Subcutaneous abdominal adipose tissue (tissue), 5 donors: ENCODE results near the gene MUC22.
"Not testable (repeated sequence)": the region's sequence is repeated elsewhere in the genome, so short reads cannot be mapped to it uniquely, and the experiment has no call there.

ENCODE experiments used
- H3K27ac ChIP-seq: one replicate; pipeline ENCODE4 v1.7.0; 2013; ENCODE audit warnings: low read depth, mild to moderate bottlenecking, inconsistent platforms, low read length, moderate library complexity
- H3K27me3 ChIP-seq, 5 donors: one replicate each; pipeline ENCODE4 v1.7.0; 2013; ENCODE audit warnings: low read length in 5 of 5, inconsistent platforms in 1 of 5; ENCODE audit not compliant: control insufficient read depth in 5 of 5, insufficient read depth in 4 of 5
- H3K36me3 ChIP-seq, 5 donors: one replicate each; pipeline ENCODE4 v1.7.0; 2013; ENCODE audit warnings: low read length in 5 of 5; ENCODE audit not compliant: control insufficient read depth in 5 of 5, insufficient read depth in 5 of 5
- H3K4me1 ChIP-seq, 5 donors: one replicate each; pipeline ENCODE4 v1.7.0; 2013; ENCODE audit warnings: low read length in 5 of 5, mild to moderate bottlenecking in 3 of 5, moderate library complexity in 1 of 5; ENCODE audit not compliant: control insufficient read depth in 5 of 5, insufficient read depth in 5 of 5
- H3K4me3 ChIP-seq, 5 donors: one replicate each; pipeline ENCODE4 v1.7.0; 2013; ENCODE audit warnings: low read length in 5 of 5, low read depth in 1 of 5
- H3K9ac ChIP-seq, 5 donors: one replicate each; pipeline ENCODE4 v1.7.0; 2013; ENCODE audit warnings: low read length in 5 of 5, mild to moderate bottlenecking in 4 of 5, moderate library complexity in 3 of 5
- H3K9me3 ChIP-seq, 5 donors: one replicate each; pipeline ENCODE4 v1.7.0; 2013; ENCODE audit warnings: low read length in 5 of 5; ENCODE audit not compliant: control insufficient read depth in 5 of 5
- donor health status: healthy.
- donor health status: healthy.
- donor health status: healthy.
- donor health status: healthy.
- donor health status: healthy.

MUC22 gene

DNA sequence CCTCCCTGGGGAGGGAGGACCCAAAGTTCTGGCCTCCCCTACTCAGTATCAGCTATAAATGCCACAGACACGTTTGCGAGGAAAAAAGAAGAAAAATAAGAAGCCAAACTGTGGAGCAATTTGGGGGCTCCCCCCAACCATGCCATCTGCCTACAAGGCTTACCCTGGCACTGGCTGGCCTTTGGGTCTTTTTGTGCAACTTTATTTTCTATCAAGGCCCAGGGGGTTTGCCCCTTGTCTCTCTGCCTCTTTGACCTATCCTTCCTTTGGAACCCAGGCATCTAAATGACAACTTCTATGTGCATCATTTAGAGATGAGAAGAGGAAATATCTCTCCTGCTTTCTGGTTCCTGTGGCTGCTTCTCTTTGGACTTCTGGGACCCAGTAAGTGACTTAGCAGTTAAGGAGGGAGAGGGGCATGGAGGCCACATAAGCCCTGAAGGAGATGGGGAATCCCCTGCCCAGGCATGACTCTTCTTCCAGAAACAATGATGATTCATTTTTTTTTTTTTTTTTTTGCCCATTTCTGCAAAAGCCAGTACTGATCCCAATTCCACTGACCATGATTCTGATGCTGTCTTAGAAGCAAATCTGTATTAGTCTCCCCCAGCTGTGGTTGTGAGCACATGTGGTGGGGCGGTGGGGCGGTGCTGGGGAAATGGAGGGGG, at the start of gene MUC22:
Gene MUC22, plus strand, starts transcription at position 82 of the 668 bp plus-strand sequence. Its CDS starts 233 bp downstream, at position 315.
- Histone ChIP-seq H3K4me3 (no peak within 1 kb of the TSS), H3K27me3 (peaks cover 0 to 10% (median 3%) of the 10 kb centered on the region in 5 donors), H3K27ac (no peak within 1 kb of the TSS), H3K9me3 (peaks cover 0 to 8% (median 6%) of the 10 kb centered on the region in 5 donors), H3K4me1 (peaks cover 0 to 2% (median 0%) of the 10 kb centered on the region in 5 donors), H3K9ac (no peak within 1 kb of the TSS), H3K36me3 (no peaks in the 10 kb centered on the region)

DNA sequence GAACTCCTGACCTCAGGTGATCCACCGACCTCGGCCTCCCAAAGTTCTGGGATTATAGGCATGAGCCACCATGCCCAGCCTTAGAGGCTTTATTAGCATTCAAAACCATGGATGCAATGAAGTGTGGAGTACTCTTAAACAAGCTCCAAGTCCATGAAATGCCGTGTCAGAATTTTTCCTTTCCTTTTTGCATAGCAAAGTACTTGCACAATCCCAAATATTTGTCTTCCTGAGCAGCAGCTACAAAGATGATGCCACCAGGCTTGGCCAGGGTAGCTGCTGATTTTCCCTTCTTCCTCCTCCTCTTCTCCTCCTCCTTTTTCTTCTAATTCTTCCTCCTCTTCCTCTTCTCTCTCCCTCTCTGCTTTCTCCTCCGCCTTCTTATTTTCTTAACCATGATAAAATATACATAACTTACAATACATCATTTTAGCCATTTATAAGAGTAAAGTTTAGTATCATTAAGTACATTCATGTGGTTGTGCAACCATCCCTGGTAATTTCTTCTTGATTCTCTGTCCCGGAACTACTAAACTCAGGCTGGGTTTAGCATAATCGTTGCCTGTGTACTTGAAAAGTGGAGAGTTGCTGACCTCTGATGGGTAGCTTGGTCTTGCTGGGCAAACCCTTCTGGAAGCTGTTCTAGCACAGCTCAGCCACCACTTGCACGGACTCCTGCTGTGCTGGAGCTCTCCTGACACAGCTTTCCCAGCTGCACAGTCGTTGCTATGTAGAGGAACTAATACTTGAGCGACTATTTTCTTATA, 49.2 kb upstream of the MUC22 start:
- Histone ChIP-seq H3K9ac (no peak overlapping the region), H3K27ac (no peak overlapping the region), H3K27me3 (peaks cover 0 to 14% (median 6%) of the 10 kb centered on the region in 5 donors), H3K4me3 (no peak overlapping the region), H3K9me3 (no peaks in the 10 kb centered on the region), H3K36me3 (no peaks in the 10 kb centered on the region), H3K4me1 (peaks cover 0 to 3% (median 2%) of the 10 kb centered on the region in 5 donors)

DNA sequence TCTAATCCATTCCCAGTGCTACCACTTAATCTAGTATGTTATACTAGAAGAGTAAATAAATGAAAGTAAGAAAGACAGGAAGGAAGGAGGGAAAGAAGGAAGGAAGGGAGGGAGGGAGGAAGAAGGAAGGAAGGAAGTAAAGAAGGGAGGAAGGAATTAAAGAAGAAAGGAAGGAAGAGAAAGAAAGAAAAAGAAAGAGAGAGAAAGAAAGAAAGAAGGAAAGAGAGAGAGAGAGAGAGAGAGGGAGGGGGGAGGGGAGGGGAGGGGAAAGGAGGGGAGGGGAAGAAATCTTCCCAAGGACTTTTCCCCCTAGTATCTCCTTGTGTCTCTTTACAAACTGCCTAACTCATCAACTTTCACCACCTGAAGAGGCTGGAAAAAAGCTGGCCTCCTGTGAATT, 47.6 kb upstream of the MUC22 start:
- Histone ChIP-seq H3K27me3 (peaks cover 0 to 14% (median 0%) of the 10 kb centered on the region in 5 donors), H3K36me3 (no peaks in the 10 kb centered on the region), H3K4me1 (peaks cover 0 to 1% (median 0%) of the 10 kb centered on the region in 5 donors), H3K27ac (no peak overlapping the region), H3K9me3 (no peaks in the 10 kb centered on the region), H3K9ac (no peak overlapping the region), H3K4me3 (no peak overlapping the region)

DNA sequence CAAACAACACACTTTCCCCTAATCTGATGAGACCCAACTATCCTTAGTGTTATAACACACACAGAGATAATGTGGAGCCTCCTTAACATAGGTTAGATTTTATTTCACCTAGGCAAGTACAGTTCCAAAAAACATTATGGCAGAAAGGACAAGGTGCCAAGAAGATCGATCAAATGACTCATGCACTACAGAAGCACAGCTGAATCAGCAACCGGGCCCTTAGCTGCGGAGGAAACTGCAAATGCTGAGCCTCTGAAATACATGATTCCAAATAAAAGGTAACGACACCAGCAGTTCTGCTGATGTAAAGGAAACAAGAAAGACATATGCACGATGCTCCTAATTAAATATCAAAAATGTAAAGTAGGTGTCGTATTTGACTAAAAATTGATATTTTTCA, 46.6 kb upstream of the MUC22 start:
- Histone ChIP-seq H3K36me3 (no peaks in the 10 kb centered on the region), H3K9ac (no peak overlapping the region), H3K4me1 (peaks cover 0 to 5% (median 0%) of the 10 kb centered on the region in 5 donors), H3K27ac (no peak overlapping the region), H3K4me3 (no peak overlapping the region), H3K9me3 (no peaks in the 10 kb centered on the region), H3K27me3 (peaks cover 0 to 14% (median 0%) of the 10 kb centered on the region in 5 donors)

DNA sequence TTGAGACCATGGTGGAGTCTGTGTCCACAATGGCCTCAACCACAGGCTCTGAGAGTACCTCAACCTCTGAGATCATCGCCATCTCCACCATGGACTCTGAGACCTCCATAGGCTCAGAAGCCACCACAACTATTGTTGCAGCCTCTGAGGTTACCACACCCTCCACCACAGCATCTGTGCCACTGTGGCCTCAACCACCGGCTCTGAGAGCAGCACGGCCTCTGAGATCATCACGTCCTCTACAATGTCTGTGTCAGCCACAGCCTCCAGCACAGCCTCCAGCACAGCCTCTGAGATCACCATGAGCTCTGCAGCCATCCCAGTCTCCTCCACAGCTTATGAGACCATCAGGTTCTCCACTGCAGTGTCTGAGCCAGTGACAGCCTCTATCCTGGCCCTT, 46.2 kb upstream of the MUC22 start:
- Histone ChIP-seq H3K36me3 (no peaks in the 10 kb centered on the region), H3K27me3 (peaks cover 0 to 14% (median 0%) of the 10 kb centered on the region in 5 donors), H3K9me3 (no peaks in the 10 kb centered on the region), H3K27ac (no peak overlapping the region), H3K9ac (no peak overlapping the region), H3K4me3 (no peak overlapping the region), H3K4me1 (peaks cover 0 to 5% (median 0%) of the 10 kb centered on the region in 5 donors)

DNA sequence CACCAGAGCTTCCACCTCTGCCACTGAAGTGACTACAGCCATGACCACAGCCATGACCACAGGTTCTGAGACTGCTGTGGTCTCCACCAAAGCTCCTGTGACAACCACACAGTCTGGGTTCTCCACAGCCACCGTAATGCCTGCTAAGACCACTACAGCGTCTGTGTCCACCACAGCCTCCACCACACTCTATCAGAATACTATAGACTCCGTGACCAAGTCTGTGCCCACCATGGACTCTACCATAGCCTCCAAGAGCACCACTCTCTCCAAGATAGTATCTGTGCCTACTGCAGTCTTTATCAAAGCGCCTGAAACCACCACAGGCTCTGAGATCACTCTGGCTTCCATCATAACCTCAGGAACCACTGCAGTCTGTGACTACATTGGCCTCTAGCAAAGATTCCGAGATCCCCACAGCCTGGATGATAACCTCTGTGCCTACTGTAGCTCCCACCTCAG, 45.1 kb upstream of the MUC22 start:
- no peak overlapping the region for H3K27ac ChIP-seq
- H3K36me3 ChIP-seq = no peaks in the 10 kb centered on the region
- H3K4me3 ChIP-seq = no peak overlapping the region
- H3K27me3 ChIP-seq = peaks cover 0 to 14% (median 0%) of the 10 kb centered on the region in 5 donors
- no peak overlapping the region for H3K9ac ChIP-seq
- no peaks in the 10 kb centered on the region for H3K9me3 ChIP-seq
- H3K4me1 ChIP-seq = peaks cover 0 to 5% (median 0%) of the 10 kb centered on the region in 5 donors

DNA sequence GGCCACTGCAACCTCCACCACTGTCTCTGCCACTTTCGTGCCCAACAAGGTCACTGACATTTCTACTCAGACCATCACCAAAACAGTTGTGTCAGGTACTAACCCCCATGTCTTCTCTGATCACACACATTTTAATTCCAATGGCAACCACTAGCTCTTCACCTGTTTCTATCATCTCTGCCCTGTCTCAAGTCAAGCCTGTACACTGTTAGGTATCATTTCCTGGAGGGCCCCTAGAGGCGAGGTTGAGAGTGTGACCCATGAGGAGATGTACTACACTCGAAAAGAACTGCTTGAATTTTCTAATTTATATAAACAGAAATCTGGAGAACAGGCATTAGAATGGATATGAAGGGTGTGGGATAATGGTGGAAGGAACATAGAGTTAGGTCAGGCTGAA, 44.1 kb upstream of the MUC22 start:
- H3K27me3 ChIP-seq = peaks cover 0 to 14% (median 0%) of the 10 kb centered on the region in 5 donors
- peaks cover 0 to 5% (median 0%) of the 10 kb centered on the region in 5 donors for H3K4me1 ChIP-seq
- no peak overlapping the region for H3K9ac ChIP-seq
- no peak overlapping the region for H3K27ac ChIP-seq
- H3K4me3 ChIP-seq = no peak overlapping the region
- H3K9me3 ChIP-seq = no peaks in the 10 kb centered on the region
- no peaks in the 10 kb centered on the region for H3K36me3 ChIP-seq

DNA sequence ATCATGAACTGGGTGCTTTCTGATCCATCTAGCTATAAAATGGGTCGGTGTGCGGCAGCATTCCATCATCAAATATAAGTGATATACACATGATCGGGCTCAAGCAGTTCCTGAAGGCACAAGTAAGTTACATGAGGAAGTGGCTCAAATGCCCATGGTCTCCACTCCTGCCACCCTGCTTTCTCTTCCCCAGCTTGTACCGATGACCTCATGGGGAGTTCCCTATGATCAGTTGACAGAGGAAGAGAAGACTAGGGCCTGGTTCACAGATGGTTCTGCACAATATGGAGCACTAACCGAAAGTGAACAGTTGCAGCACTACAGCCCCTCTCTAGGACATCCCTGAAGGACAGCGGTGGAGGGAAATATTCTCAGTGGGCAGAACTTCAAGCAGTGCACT, 41.1 kb upstream of the MUC22 start:
- H3K27ac ChIP-seq, H3K9ac ChIP-seq, H3K4me3 ChIP-seq, H3K9me3 ChIP-seq, H3K36me3 ChIP-seq, H3K4me1 ChIP-seq: not testable (repeated sequence)
- H3K27me3 ChIP-seq = peaks cover 0 to 19% (median 6%) of the 10 kb centered on the region in 5 donors

DNA sequence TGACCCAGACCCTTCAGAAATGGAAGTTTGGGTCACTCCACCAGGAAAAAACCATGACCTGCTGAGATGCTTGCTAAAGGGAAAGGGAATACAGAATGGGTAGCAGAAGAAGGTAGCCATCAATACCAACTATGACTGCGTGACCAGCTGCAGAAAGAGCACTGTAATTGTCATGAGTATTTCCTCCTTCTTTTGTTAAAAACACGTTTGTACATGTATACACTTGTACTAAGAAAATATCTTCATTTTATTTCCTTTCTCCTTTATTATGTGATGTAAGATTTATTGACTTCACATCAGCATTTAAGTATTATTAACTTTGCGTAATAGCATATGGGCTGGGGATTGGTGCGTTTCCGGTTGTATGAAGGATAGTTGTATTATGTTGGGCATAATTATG, 39.3 kb upstream of the MUC22 start:
- Histone ChIP-seq H3K27me3 (peaks cover 0 to 10% (median 3%) of the 10 kb centered on the region in 5 donors), H3K9me3 (no peaks in the 10 kb centered on the region), H3K9ac (no peak overlapping the region), H3K4me1 (peaks cover 0 to 5% (median 0%) of the 10 kb centered on the region in 5 donors), H3K27ac (no peak overlapping the region), H3K4me3 (no peak overlapping the region), H3K36me3 (no peaks in the 10 kb centered on the region)

DNA sequence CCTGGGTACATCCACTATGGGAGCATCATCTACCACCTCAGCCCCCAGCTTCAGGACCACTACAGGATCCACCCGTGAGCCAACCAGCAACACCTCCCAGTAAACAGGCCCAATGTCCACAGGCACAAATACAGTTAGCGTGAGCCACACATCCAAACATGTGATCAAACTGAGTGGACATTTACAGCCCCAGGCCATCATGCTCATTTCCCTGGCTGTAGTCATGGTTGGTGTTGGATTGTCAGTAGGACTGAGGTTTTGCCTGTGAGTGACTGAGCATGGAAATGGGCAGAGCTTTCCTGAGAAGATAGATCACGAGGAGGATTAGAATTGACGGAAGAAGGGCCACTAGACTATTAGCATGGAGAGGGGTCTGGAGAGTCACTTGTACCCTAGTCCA, 37.5 kb upstream of the MUC22 start:
- peaks cover 0 to 3% (median 0%) of the 10 kb centered on the region in 5 donors for H3K4me1 ChIP-seq
- H3K9me3 ChIP-seq = no peaks in the 10 kb centered on the region
- H3K27me3 ChIP-seq = peaks cover 0 to 10% (median 3%) of the 10 kb centered on the region in 5 donors
- no peaks in the 10 kb centered on the region for H3K36me3 ChIP-seq
- no peak overlapping the region for H3K4me3 ChIP-seq
- no peak overlapping the region for H3K27ac ChIP-seq
- no peak overlapping the region for H3K9ac ChIP-seq
